DMS53 treated with DMSO at 0.1 percent for 48 hours (cell line): ENCODE data around the gene TMEM239.
"Not testable (repeated sequence)": the region's sequence is repeated elsewhere in the genome, so short reads cannot be mapped to it uniquely, and the experiment has no call there.

Source experiments
- DNase-seq: peaks from one replicate; lab custom pipeline; 2025; ENCODE audit not compliant: unreplicated experiment; lab: John Stamatoyannopoulos, UW

The TMEM239 gene

GRCh38 chr20:2816030-2816582 is at the start of gene TMEM239:
Gene TMEM239 (plus strand): TSS chr20:2816364. CDS start chr20:2816555, 191 bp downstream.
- DNase-seq: no peak

- DNase-seq: no peak
Measured at GRCh38 chr20:2767768-2768631, 48.2 kb upstream of the TMEM239 start.

- DNase-seq: no peak
Measured at GRCh38 chr20:2768632-2769015, 47.5 kb upstream of the TMEM239 start.

- not testable (repeated sequence) for DNase-seq
Measured at GRCh38 chr20:2770091-2770490, 46.1 kb upstream of the TMEM239 start.

- no peak for DNase-seq
Measured at GRCh38 chr20:2771631-2772080, 44.5 kb upstream of the TMEM239 start.

- no peak for DNase-seq
Measured at GRCh38 chr20:2773812-2774211, 42.4 kb upstream of the TMEM239 start.

GRCh38 chr20:2775139-2775538 is 41.0 kb upstream of the TMEM239 start:
- no peak for DNase-seq

GRCh38 chr20:2778602-2779321 is 37.4 kb upstream of the TMEM239 start:
- no peak for DNase-seq

GRCh38 chr20:2780948-2781347 is 35.2 kb upstream of the TMEM239 start:
- no peak for DNase-seq

GRCh38 chr20:2783908-2784566 is 32.1 kb upstream of the TMEM239 start:
- no peak for DNase-seq

GRCh38 chr20:2793471-2793870 is 22.7 kb upstream of the TMEM239 start:
- DNase-seq: no peak

GRCh38 chr20:2794202-2794748 is 21.9 kb upstream of the TMEM239 start:
- DNase-seq: no peak

GRCh38 chr20:2794866-2795447 is 21.2 kb upstream of the TMEM239 start:
- peak; percentile 41 for DNase-seq

- no peak for DNase-seq
Measured at GRCh38 chr20:2795451-2795850, 20.7 kb upstream of the TMEM239 start.

GRCh38 chr20:2796011-2796660 is 20.0 kb upstream of the TMEM239 start:
- DNase-seq: no peak

GRCh38 chr20:2797136-2797983 is 18.8 kb upstream of the TMEM239 start:
- no peak for DNase-seq

- DNase-seq: no peak
Measured at GRCh38 chr20:2798095-2798805, 17.9 kb upstream of the TMEM239 start.

- DNase-seq: no peak
Measured at GRCh38 chr20:2798814-2799213, 17.4 kb upstream of the TMEM239 start.

- DNase-seq: no peak
Measured at GRCh38 chr20:2799271-2799670, 16.9 kb upstream of the TMEM239 start.
